HepG2 (cell line): Measurements from ENCODE around the gene C15orf62. TPM values are rescaled to one million over a fixed set of nuclear protein-coding genes. Genes with fewer than 3 reads are reported as not detected.

Experiments used
- ARNT2 ChIP-seq: sonication (generic); formaldehyde crosslinking; IDR thresholded peaks from 2 replicates; pipeline ENCODE4 v1.8.0; 2022; ENCODE audit warnings: mild to moderate bottlenecking, low read depth, missing genetic modification reagents, moderate library complexity
- CREM ChIP-seq, 2 experiments: sonication (generic) in 1 of 2; formaldehyde crosslinking in 1 of 2; IDR thresholded peaks; 2 replicates each; pipeline versions ENCODE4 v1.4.0 to v1.6.1; 2016 to 2020; ENCODE audit warnings: antibody characterized with exemption in 1 of 2, mild to moderate bottlenecking in 1 of 2, missing genetic modification reagents in 1 of 2
- FOXK1 ChIP-seq: sonication (generic); formaldehyde crosslinking; IDR thresholded peaks from 2 replicates; pipeline ENCODE4 v1.4.0; 2020; ENCODE audit warnings: low read depth, missing genetic modification reagents, borderline replicate concordance
- HOXD1 ChIP-seq: sonication (generic); formaldehyde crosslinking; IDR thresholded peaks from 2 replicates; pipeline ENCODE4 v1.5.0; 2020; ENCODE audit warnings: missing genetic modification reagents
- MTERF4 ChIP-seq: sonication (generic); formaldehyde crosslinking; IDR thresholded peaks from 2 replicates; pipeline ENCODE4 v1.8.0; 2023; ENCODE audit warnings: mild to moderate bottlenecking, missing genetic modification reagents
- MXD4 ChIP-seq: IDR thresholded peaks from 2 replicates; pipeline ENCODE4 v1.6.1; 2016; ENCODE audit warnings: mild to moderate bottlenecking, missing biosample characterization, missing genetic modification reagents
- NONO ChIP-seq, 2 experiments: fragments of 450-650 bp in 1 of 2; sonication (generic) in 1 of 2; formaldehyde crosslinking in 1 of 2; IDR thresholded peaks in 1 of 2; conservative IDR thresholded peaks in 1 of 2; 2 replicates each; pipeline versions ENCODE4 v1.6.1 to v1.8.0; 2017 to 2022; ENCODE audit warnings: mild to moderate bottlenecking in 1 of 2, missing genetic modification reagents in 1 of 2, moderate library complexity in 1 of 2
- NR0B2 ChIP-seq: sonication (generic); formaldehyde crosslinking; IDR thresholded peaks from 2 replicates; pipeline ENCODE4 v1.4.0; 2020; ENCODE audit warnings: mild to moderate bottlenecking, missing genetic modification reagents
- SALL2 ChIP-seq: sonication (generic); formaldehyde crosslinking; IDR thresholded peaks from 2 replicates; pipeline ENCODE4 v1.8.1; 2023; ENCODE audit warnings: mild to moderate bottlenecking, missing genetic modification reagents, inconsistent platforms
- YEATS4 ChIP-seq: sonication (generic); formaldehyde crosslinking; IDR thresholded peaks from 2 replicates; pipeline ENCODE4 v1.4.0; 2020; ENCODE audit warnings: missing genetic modification reagents, borderline replicate concordance
- ZNF530 ChIP-seq: sonication (generic); formaldehyde crosslinking; IDR thresholded peaks from 2 replicates; pipeline ENCODE4 v1.5.0; 2020; ENCODE audit warnings: low read depth, mild to moderate bottlenecking, missing genetic modification reagents
- ZNF607 ChIP-seq: sonication (generic); formaldehyde crosslinking; IDR thresholded peaks from 2 replicates; pipeline ENCODE4 v1.5.1; 2020; ENCODE audit warnings: missing genetic modification reagents, mild to moderate bottlenecking, borderline replicate concordance
- ZNF687 ChIP-seq: sonication (generic); formaldehyde crosslinking; IDR thresholded peaks from 2 replicates; pipeline ENCODE4 v1.5.1; 2020; ENCODE audit warnings: mild to moderate bottlenecking, missing genetic modification reagents, moderate library complexity
- polyA plus RNA-seq, 8 experiments: library from polyadenylated mRNA; depleted of rRNA in 3 of 8; stranded (reverse) in 7 of 8; unstranded in 1 of 8; fragments of >200 nt; fragmentation: Illumina TruSeq in 4 of 8; extraction: Trizol in 4 of 8; gene quantifications; 2 replicates each; pipeline versions ENCODE4 v1.2.1 to v1.2.3, GENCODE V29; 2011 to 2016; ENCODE audit warnings: low read depth in 4 of 8, missing spikeins in 1 of 8, mixed read lengths in 1 of 8; ENCODE audit not compliant: insufficient read depth in 1 of 8
- total RNA-seq, 5 experiments: library from RNA; depleted of rRNA; stranded (reverse); fragments of >200 nt; fragmentation: Illumina TruSeq; extraction: Trizol; gene quantifications; 2 replicates each; pipeline ENCODE4 v1.2.3, GENCODE V29; 2016; ENCODE audit warnings: low read depth in 1 of 5
- TF ChIP-seq, protein P1 (sequence below): sonication (generic); formaldehyde crosslinking; IDR thresholded peaks from 2 replicates; pipeline ENCODE4 v1.9.0; 2021; ENCODE audit warnings: missing genetic modification reagents, mild to moderate bottlenecking, borderline replicate concordance
- TF ChIP-seq, protein P2 (sequence below): sonication (generic); formaldehyde crosslinking; IDR thresholded peaks from 2 replicates; pipeline ENCODE4 v1.9.0; 2022; ENCODE audit warnings: missing genetic modification reagents, mild to moderate bottlenecking, borderline replicate concordance

Gene C15orf62
- total and polyA plus RNA-seq, 2 of the 13 experiments (the other 11 are each of a cell fraction or from before 2014, with no cell fraction given): 0.51 to 1.1 TPM

- no peak; the same call in 1 of the 2 replicates for TF ChIP-seq NR0B2
- peak; percentile 78; the same call in 1 of the 2 replicates for TF ChIP-seq MTERF4 (CRISPR knock-in tag)
- TF ChIP-seq YEATS4 (CRISPR knock-in tag): peak; percentile 47; the same call in 1 of the 2 replicates
- TF ChIP-seq CREM (IDR thresholded peaks at IDR 0.05): peak; percentile 97
- peak; percentile 96 for TF ChIP-seq CREM (CRISPR knock-in tag; IDR thresholded peaks at IDR 0.05)
- TF ChIP-seq, protein P1, sequence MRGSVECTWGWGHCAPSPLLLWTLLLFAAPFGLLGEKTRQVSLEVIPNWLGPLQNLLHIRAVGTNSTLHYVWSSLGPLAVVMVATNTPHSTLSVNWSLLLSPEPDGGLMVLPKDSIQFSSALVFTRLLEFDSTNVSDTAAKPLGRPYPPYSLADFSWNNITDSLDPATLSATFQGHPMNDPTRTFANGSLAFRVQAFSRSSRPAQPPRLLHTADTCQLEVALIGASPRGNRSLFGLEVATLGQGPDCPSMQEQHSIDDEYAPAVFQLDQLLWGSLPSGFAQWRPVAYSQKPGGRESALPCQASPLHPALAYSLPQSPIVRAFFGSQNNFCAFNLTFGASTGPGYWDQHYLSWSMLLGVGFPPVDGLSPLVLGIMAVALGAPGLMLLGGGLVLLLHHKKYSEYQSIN (CRISPR knock-in tag): no peak
- no peak for TF ChIP-seq ZNF530
- peak; percentile 82; the same call in 1 of the 2 replicates for TF ChIP-seq FOXK1
- TF ChIP-seq MXD4 (CRISPR knock-in tag): peak; percentile 84
- TF ChIP-seq, protein P2, sequence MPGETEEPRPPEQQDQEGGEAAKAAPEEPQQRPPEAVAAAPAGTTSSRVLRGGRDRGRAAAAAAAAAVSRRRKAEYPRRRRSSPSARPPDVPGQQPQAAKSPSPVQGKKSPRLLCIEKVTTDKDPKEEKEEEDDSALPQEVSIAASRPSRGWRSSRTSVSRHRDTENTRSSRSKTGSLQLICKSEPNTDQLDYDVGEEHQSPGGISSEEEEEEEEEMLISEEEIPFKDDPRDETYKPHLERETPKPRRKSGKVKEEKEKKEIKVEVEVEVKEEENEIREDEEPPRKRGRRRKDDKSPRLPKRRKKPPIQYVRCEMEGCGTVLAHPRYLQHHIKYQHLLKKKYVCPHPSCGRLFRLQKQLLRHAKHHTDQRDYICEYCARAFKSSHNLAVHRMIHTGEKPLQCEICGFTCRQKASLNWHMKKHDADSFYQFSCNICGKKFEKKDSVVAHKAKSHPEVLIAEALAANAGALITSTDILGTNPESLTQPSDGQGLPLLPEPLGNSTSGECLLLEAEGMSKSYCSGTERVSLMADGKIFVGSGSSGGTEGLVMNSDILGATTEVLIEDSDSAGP (CRISPR knock-in tag): peak; percentile 68; the same call in 1 of the 2 replicates
- peak; percentile 22; the same call in 1 of the 2 replicates for TF ChIP-seq HOXD1 (CRISPR knock-in tag)
- TF ChIP-seq ZNF687: peak; percentile 64
- no peak for TF ChIP-seq NONO (IDR thresholded peaks at IDR 0.05)
- peak; percentile 80; the same call in 1 of the 2 replicates for TF ChIP-seq NONO (CRISPR knock-in tag; conservative IDR thresholded peaks at IDR 0.05)
- TF ChIP-seq ARNT2 (CRISPR knock-in tag): peak; percentile 67; the same call in 1 of the 2 replicates
- TF ChIP-seq SALL2 (CRISPR knock-in tag): no peak
- TF ChIP-seq ZNF607: peak; percentile 73; the same call in 1 of the 2 replicates
These were observed 14.6 kb upstream of the C15orf62 start, which contains the start of gene RMDN3 (continued) for GRCh38 chr15:40754883-40755811.
